Activated T-cell treated with anti-CD3 and anti-CD28 coated beads, Interleukin-2, amount 50 U/mL, for 72 hours (primary cell): ENCODE results near the gene TSHR. TPM values are rescaled to one million over a fixed set of nuclear protein-coding genes. Genes with fewer than 3 reads are reported as not detected.
"Not testable (repeated sequence)": the region's sequence is repeated elsewhere in the genome, so short reads cannot be mapped to it uniquely, and the experiment has no call there.

Source experiments
- ATAC-seq, 2 donors: fragments of 150-1000 bp; cut with Tn5 transposase; replicated peaks in 1 of 2; 2 replicates each; pipeline ENCODE4 v1.10.0; 2021; ENCODE audit warnings: moderate library complexity in 2 of 2, mild to moderate bottlenecking in 1 of 2
- DNase-seq, 2 donors: peaks; one replicate each; pipeline ENCODE4 v3.0.0; 2021 to 2022; ENCODE audit warnings: mixed read lengths in 1 of 2
- H3K27ac Mint-ChIP-seq: one replicate; pipeline ENCODE4 v1.8.0; 2022; ENCODE audit warnings: mild to moderate bottlenecking, moderate library complexity, mixed read lengths
- H3K27me3 Mint-ChIP-seq: one replicate; pipeline ENCODE4 v1.8.0; 2022; ENCODE audit warnings: low read depth, mixed read lengths
- H3K36me3 Mint-ChIP-seq, 2 donors: one replicate each; pipeline ENCODE4 v1.8.0; 2022; ENCODE audit warnings: mixed read lengths in 2 of 2, mild to moderate bottlenecking in 1 of 2; ENCODE audit not compliant: insufficient read depth in 2 of 2
- H3K4me1 Mint-ChIP-seq: one replicate; pipeline ENCODE4 v1.8.0; 2022; ENCODE audit warnings: low read depth, mixed read lengths
- H3K4me3 Mint-ChIP-seq, 2 donors: one replicate each; pipeline ENCODE4 v1.8.0; 2022; ENCODE audit warnings: mild to moderate bottlenecking in 2 of 2, mixed read lengths in 2 of 2, moderate library complexity in 2 of 2
- H3K9me3 Mint-ChIP-seq, 2 donors: one replicate each; pipeline ENCODE4 v1.8.0; 2022; ENCODE audit warnings: mixed read lengths in 2 of 2
- total RNA-seq, 2 donors: library from RNA; stranded (reverse); gene quantifications; one replicate each; pipeline ENCODE4 v1.2.3, GENCODE V29; 2022

Gene TSHR
- total RNA-seq, 2 donors from 2014 or later: not detected

DNA sequence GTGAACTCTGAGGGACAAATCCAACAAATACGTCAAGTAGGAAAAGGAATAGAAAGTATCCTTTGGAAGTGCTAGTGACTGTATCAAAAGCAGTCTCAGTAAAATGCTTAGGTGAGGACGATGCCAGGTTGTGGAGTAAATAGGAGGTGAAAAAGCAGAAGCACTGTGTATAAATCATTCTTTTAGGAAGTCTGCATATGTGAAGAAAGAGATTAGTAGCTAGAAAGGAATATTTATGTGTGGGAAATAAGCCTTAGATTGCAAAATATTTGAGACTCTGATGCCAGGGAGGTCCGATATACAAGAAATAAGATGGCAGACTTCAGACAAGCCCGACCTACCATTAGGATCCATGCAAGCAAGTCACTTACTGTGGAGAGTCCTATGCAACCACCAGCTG lies 21.7 kb upstream of the TSHR start:
- Mint-ChIP-seq H3K4me1 (peaks cover 41% of the 10 kb centered on the region), H3K27ac (no peak overlapping the region), H3K36me3 (peaks cover 7 to 31% of the 10 kb centered on the region in 2 donors), H3K27me3 (no peaks in the 10 kb centered on the region), H3K9me3 (no peaks in the 10 kb centered on the region), H3K4me3 (no peak overlapping the region)
- DNase-seq (no peak), ATAC-seq (no peak)

DNA sequence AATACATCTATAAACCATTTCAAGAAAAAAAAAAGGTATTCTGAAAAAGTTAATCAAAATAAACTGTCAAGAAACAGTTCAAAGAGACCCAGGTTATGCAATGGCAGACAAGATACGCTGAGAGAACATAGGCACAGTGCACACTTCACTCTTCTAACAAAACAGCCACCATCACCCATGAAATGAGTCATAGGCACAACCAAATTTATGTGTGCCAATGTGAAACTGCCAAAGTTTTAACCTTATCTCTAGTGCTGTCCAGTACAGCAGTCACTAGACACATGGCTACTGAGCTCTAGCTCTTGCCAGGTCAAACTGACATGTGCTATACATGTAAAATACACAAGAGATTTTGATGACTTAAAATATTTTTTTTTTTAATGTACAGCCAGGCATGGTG lies 15.3 kb upstream of the TSHR start:
- no peaks in the 10 kb centered on the region for H3K27me3 Mint-ChIP-seq
- DNase-seq: peak; percentile 31 to 35
- peak; percentile 69 for ATAC-seq
- peak overlapping the region; percentile 31 to 85 for H3K4me3 Mint-ChIP-seq
- peak overlapping the region; percentile 36 for H3K27ac Mint-ChIP-seq
- peaks cover 31% of the 10 kb centered on the region for H3K4me1 Mint-ChIP-seq
- peaks cover 0 to 1% of the 10 kb centered on the region in 2 donors for H3K9me3 Mint-ChIP-seq
- H3K36me3 Mint-ChIP-seq: peaks cover 1 to 7% of the 10 kb centered on the region in 2 donors

DNA sequence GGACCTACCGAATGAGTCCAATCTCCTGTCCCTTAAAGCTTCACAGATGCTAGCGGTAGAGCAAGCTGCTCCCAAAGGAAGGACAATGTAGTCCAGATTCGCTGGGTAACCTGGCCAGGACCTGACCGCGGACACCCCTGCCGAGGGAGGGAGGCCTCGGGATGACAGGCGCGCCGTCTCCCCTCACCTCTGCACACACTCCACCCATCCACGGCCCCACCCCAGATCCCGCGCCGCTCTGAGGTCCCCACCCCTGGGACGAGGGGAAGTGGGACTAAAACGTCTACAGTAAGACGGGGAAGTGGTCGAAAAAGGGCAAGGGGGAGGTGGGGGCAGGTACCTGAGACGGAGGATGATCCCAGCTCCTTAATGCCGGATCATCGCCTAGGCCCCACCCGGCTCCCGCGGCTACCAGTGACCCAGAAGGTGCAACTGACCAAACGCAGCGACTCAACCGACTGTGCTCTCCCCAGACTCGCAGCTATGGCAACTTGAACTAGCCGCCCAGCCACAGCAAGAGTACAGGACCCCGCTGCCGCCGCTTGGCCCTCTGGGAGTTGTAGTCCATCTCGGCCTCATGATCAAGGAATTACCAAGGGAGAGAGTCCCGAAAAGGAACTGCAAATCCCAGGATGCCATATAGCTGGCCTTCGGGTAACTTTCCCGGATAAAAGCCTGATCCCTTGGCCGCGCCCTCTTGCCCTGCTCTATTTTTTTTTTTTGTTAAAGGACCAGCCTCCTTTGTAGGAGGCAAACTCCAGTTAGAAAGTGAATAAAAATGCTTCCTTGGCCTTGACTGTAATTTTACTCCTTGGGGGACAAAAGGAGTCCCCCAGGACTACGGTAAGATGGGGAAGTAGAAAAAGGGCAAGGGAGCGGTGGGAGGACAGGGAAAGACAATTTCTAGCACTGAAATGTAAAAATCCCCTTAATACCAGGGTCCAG lies 13.9 kb upstream of the TSHR start, which contains the start of gene CEP128:
Gene CEP128 (minus strand): TSS at position 498 of the 945 bp plus-strand sequence.
- peaks cover 34% of the 10 kb centered on the region for H3K4me1 Mint-ChIP-seq
- peaks cover 3% of the 10 kb centered on the region in 2 donors for H3K9me3 Mint-ChIP-seq
- H3K4me3 Mint-ChIP-seq: peak within 1 kb of the TSS; percentile 85 to 90
- peak within 1 kb of the TSS; percentile 84 for H3K27ac Mint-ChIP-seq
- peaks cover 3 to 5% of the 10 kb centered on the region in 2 donors for H3K36me3 Mint-ChIP-seq
- no peaks in the 10 kb centered on the region for H3K27me3 Mint-ChIP-seq
- ATAC-seq (peak; percentile 82 to 89), DNase-seq (peak; percentile 84 to 85)

DNA sequence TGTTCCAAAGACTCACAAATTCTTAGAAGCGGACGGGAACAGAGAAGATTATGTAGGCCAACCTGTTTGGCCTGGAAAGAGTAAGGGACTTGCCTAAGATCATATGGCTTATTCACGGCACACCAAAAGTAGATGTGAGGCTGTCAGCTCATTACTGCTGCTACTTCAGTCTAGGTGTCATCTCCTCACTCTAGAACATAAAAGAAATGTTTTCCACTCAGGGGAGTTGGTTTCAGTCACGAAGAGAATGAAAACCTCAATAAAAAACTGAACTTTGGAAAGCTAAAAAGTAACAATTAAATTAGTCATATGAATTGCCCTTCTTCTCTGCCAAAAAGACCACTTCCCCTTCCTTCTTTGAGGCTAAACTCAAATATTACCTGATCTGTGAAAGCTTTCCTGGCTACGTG lies 13.2 kb upstream of the TSHR start:
- DNase-seq: peak in 1 of 2 donors; percentile 34
- H3K36me3 Mint-ChIP-seq: peaks cover 5% of the 10 kb centered on the region in 2 donors

DNA sequence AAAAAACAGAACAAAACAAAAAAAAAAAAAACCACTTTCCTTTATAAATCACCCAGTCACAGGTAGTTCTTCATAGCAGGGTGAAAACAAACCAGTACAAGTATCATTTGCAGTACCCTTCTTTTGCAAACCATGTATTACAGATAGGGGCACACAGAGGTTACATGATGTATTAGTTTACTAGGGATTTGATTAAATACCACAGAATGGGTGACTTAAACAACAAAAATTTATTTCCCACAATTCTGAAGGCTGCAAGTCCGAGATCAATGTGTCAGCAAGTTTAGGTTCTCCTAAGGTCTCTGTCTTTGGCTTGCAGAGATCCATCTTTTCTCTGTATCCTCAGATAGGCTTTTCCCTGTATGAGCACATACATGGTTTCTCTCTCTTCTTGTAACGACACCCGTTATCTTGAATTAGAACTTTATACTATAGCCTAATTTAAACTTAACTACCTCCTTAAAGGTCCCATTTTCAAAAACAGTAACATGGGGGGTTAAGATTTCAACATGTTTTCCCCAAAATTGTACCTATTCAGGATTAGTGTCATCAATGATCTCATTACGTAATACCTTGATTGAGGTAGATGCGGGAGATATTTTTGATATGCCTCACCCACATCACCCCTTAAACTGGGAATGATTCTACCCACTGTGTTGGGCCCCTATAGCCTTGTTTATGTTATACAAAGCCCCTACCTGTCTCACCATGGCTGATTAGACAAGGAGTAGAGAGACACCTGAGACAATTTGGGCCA lies 10.4 kb upstream of the TSHR start:
- DNase-seq (no peak), ATAC-seq (no peak)
- H3K4me1 Mint-ChIP-seq: peaks cover 37% of the 10 kb centered on the region
- H3K9me3 Mint-ChIP-seq: peaks cover 5 to 7% of the 10 kb centered on the region in 2 donors
- peaks cover 11% of the 10 kb centered on the region for H3K27me3 Mint-ChIP-seq
- peaks cover 2 to 6% of the 10 kb centered on the region in 2 donors for H3K36me3 Mint-ChIP-seq
- H3K4me3 Mint-ChIP-seq: no peak overlapping the region
- H3K27ac Mint-ChIP-seq: no peak overlapping the region

More for the DNA sequence above, 13.2 kb upstream of the TSHR start:
- H3K4me3 Mint-ChIP-seq: peak overlapping the region; percentile 85 to 90
- peaks cover 5% of the 10 kb centered on the region in 2 donors for H3K9me3 Mint-ChIP-seq
- H3K27me3 Mint-ChIP-seq: no peaks in the 10 kb centered on the region
- H3K4me1 Mint-ChIP-seq: peaks cover 40% of the 10 kb centered on the region
- peak overlapping the region; percentile 84 for H3K27ac Mint-ChIP-seq
- ATAC-seq: peak; percentile 44 to 68

DNA sequence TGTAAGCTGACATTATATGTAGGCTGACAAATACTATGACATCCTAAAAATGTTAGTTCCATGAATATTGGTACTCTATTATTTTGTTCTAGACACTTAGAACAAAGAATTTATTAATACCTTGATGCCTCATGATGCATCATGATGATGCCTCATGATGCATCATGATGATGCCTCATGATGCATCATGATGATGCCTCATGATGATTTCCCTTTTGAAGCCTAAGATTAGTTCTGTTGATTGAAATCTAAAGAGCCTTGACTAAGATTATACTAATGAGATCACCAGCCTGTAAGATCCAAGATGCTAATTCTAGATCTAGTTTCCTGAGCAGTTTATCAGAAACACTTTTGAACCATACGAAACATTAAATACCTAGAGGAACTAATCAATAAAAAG lies 9.2 kb upstream of the TSHR start:
- Mint-ChIP-seq H3K4me3 (peak overlapping the region; percentile 38 to 66), H3K27me3 (peaks cover 22% of the 10 kb centered on the region), H3K27ac (peak overlapping the region; percentile 95), H3K4me1 (peaks cover 34% of the 10 kb centered on the region), H3K9me3 (peaks cover 5 to 7% of the 10 kb centered on the region in 2 donors), H3K36me3 (peaks cover 2 to 6% of the 10 kb centered on the region in 2 donors)
- peak; percentile 54 to 62 for ATAC-seq
- DNase-seq: no peak

DNA sequence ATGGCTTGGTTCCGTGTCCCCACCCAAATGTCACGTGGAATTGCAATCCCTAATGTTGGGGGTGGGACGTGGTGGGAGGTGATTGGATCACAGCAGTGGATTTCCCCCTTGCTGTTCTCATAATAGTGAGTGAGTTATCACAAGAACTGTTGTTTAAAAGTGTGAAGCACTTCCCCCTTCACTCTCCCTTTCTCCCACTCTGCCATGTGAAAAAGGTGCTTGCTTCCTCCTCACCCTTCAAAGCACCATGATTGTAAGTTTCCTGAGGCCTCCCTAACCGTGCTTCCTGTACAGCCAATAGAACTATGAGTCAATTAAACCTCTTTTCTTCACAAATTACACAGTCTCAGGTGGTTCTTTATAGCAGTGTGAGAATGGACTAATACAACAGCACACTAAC lies 8.6 kb upstream of the TSHR start:
- peaks cover 5 to 7% of the 10 kb centered on the region in 2 donors for H3K9me3 Mint-ChIP-seq
- peaks cover 2 to 6% of the 10 kb centered on the region in 2 donors for H3K36me3 Mint-ChIP-seq
- no peak overlapping the region for H3K4me3 Mint-ChIP-seq
- H3K27ac Mint-ChIP-seq: peak overlapping the region; percentile 31
- DNase-seq (no peak), ATAC-seq (peak; percentile 31 to 46)
- H3K27me3 Mint-ChIP-seq: peaks cover 28% of the 10 kb centered on the region
- H3K4me1 Mint-ChIP-seq: peaks cover 32% of the 10 kb centered on the region

DNA sequence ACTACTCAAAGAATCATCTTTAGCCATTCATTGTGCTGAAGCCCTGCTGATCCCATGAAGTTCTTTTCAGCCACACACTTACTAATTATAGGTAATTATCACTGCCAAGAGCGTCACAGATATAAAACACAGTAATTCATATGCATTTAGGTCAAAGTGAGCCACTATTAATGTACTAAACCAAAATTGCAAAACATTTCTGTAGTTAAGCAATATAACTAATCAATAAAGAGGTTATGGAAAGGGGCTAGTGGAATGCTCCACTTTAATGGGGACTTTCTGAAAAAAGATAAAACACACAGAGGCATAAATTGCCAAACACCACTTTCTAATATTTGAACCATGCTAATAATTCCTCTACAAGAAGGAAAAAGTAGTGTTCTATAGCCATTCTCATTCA lies 7.1 kb upstream of the TSHR start:
- H3K4me1 Mint-ChIP-seq: peaks cover 19% of the 10 kb centered on the region
- no peak overlapping the region for H3K4me3 Mint-ChIP-seq
- no peak overlapping the region for H3K27ac Mint-ChIP-seq
- DNase-seq (no peak), ATAC-seq (no peak)
- H3K9me3 Mint-ChIP-seq: peaks cover 5 to 7% of the 10 kb centered on the region in 2 donors
- H3K27me3 Mint-ChIP-seq: peaks cover 28% of the 10 kb centered on the region
- peaks cover 2 to 6% of the 10 kb centered on the region in 2 donors for H3K36me3 Mint-ChIP-seq

DNA sequence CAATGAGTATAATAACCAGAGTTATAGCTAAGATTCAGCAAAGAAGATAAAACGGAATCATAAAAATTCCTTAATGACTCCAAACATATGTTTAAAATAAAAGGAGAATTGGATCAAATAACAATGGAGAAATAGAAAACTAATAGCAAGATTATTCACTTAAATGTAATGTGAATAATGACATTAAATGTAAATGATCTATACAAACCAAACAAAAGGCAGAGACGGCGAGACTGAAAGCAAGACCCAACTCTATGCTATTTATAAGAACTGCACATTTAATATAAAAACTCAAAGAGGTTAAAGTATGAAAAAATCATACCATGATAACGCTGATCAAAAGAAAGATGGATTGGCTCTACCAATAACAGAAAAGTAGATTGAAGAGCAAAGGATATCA lies 3.9 kb upstream of the TSHR start:
- ATAC-seq (no peak), DNase-seq (no peak)
- no peak overlapping the region for H3K27ac Mint-ChIP-seq
- H3K4me1 Mint-ChIP-seq: peaks cover 28% of the 10 kb centered on the region
- H3K36me3 Mint-ChIP-seq: peaks cover 0 to 3% of the 10 kb centered on the region in 2 donors
- peaks cover 42% of the 10 kb centered on the region for H3K27me3 Mint-ChIP-seq
- peaks cover 2 to 4% of the 10 kb centered on the region in 2 donors for H3K9me3 Mint-ChIP-seq
- no peak overlapping the region for H3K4me3 Mint-ChIP-seq

DNA sequence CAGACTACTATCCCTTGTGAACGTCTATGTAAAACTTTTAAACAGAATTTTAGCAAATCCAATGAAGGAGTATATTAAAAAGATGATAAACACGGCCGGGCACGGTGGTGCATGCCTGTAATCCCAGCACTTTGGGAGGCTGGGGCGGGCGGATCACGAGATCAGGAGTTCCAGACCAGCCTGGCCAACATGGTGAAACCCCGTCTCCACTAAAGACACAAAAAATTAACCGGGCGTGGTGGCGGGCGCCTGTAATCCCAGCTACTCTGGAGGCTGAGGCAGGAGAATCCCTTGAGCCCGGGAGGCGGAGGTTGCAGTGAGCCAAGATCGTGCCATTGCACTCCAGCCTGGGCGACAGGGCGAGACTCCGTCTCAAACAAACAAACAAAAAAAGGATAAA lies 2.2 kb upstream of the TSHR start:
- H3K27ac Mint-ChIP-seq, H3K36me3 Mint-ChIP-seq, H3K4me3 Mint-ChIP-seq, ATAC-seq, DNase-seq, H3K9me3 Mint-ChIP-seq: not testable (repeated sequence)
- peaks cover 34% of the 10 kb centered on the region for H3K4me1 Mint-ChIP-seq
- peaks cover 56% of the 10 kb centered on the region for H3K27me3 Mint-ChIP-seq

DNA sequence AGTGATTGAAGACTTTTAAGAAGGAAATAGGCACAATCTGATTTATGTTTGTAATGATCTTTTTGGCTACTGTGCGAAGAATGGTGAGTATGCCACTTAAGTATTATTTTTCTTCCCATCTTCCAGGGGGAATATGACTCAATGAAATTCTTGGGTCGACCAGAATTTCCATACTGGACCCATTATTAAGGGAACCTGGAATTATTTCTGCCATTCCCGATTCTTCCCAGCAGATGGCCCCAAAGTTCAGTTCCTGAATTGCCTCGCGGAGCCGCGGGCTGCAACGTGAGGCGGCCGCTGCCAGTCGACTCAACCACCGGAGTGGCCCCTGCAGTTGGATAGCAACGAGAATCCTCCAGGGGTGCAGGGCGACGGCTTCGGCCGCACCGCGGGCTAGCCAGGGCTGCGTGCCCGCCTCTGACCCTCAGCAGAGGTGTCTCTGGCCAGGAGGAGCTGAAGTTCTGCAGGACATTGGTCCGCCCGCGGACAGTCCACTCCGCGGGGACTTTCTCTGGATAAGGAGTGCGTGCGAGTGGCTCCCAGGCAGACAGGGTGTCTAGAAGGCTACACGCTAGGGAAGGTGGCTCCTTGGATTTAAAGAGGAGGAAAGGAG lies 628 bp upstream of the TSHR start:
- Mint-ChIP-seq H3K9me3 (no peaks in the 10 kb centered on the region), H3K4me3 (peak overlapping the region; percentile 91 to 94), H3K4me1 (peaks cover 50% of the 10 kb centered on the region), H3K27ac (no peak overlapping the region), H3K36me3 (no peaks in the 10 kb centered on the region), H3K27me3 (peaks cover 52% of the 10 kb centered on the region)
- DNase-seq (peak; percentile 72 to 75), ATAC-seq (peak; percentile 50 to 58)

DNA sequence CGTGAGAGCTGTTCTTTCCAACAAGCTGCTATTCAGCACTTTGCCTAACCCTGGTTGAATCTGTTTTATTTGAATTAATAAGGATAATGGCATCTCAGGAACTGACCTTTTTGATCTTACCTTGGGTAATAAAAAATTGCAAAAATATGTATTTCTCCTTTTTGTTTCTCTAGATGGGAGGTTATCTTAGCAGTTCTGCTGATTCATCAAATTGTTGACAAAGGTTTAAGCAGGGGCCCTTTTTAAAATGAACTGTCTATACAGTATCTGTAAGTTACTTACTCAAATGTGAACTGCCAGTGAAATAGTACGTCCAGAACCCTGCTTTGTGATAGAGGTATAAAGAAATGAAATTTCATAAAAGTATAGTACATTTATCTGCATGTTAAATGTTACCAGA lies 681 bp downstream of the TSHR start:
- DNase-seq: no peak
- Mint-ChIP-seq H3K27ac (no peak overlapping the region), H3K4me1 (peaks cover 57% of the 10 kb centered on the region), H3K36me3 (no peaks in the 10 kb centered on the region), H3K9me3 (no peaks in the 10 kb centered on the region), H3K27me3 (peaks cover 39% of the 10 kb centered on the region), H3K4me3 (peak overlapping the region in 1 of 2 donors; percentile 4)
- ATAC-seq: no peak
